GM23338 (cell line): Measurements from ENCODE around the gene FAM20C.

ENCODE experiments used
- CREB1 ChIP-seq: fragments of 250-450 bp; sonication (Bioruptor Pico); IDR thresholded peaks from 2 replicates; pipeline ENCODE4 v1.5.0; 2020; ENCODE audit warnings: low read depth, mild to moderate bottlenecking, moderate library complexity
- EZH2 ChIP-seq: fragments of 200-600 bp; sonication (generic); IDR thresholded peaks from one replicate; pipeline ENCODE4 v1.8.0; 2017; ENCODE audit warnings: antibody characterized with exemption, mild to moderate bottlenecking, low read depth; ENCODE audit not compliant: unreplicated experiment
- JUNB ChIP-seq: IDR thresholded peaks from one replicate; pipeline ENCODE4 v1.6.1; 2016; ENCODE audit warnings: antibody characterized with exemption; ENCODE audit not compliant: unreplicated experiment
- ZNF114 ChIP-seq: fragments of 250-450 bp; sonication (Bioruptor Pico); IDR thresholded peaks from 2 replicates; pipeline ENCODE4 v1.5.0; 2020; ENCODE audit warnings: mild to moderate bottlenecking, moderate library complexity
- TF ChIP-seq, protein P1 (sequence below), 2 experiments: fragments of 200-600 bp in 1 of 2; sonication (generic) in 1 of 2; conservative IDR thresholded peaks; 2 replicates each; pipeline versions ENCODE4 v1.5.1 to v1.6.1; 2016 to 2017; ENCODE audit warnings: antibody characterized with exemption in 2 of 2, low read depth in 2 of 2, mild to moderate bottlenecking in 2 of 2, moderate library complexity in 1 of 2
- TF ChIP-seq, protein P2 (sequence below): IDR thresholded peaks from 2 replicates; pipeline ENCODE4 v1.6.1; 2016; ENCODE audit warnings: antibody characterized with exemption

- TF ChIP-seq ZNF114 (CRISPR knock-in tag) (no peak), JUNB (no peak), EZH2 (no peak), CREB1 (CRISPR knock-in tag) (no peak)
- TF ChIP-seq, protein P1, sequence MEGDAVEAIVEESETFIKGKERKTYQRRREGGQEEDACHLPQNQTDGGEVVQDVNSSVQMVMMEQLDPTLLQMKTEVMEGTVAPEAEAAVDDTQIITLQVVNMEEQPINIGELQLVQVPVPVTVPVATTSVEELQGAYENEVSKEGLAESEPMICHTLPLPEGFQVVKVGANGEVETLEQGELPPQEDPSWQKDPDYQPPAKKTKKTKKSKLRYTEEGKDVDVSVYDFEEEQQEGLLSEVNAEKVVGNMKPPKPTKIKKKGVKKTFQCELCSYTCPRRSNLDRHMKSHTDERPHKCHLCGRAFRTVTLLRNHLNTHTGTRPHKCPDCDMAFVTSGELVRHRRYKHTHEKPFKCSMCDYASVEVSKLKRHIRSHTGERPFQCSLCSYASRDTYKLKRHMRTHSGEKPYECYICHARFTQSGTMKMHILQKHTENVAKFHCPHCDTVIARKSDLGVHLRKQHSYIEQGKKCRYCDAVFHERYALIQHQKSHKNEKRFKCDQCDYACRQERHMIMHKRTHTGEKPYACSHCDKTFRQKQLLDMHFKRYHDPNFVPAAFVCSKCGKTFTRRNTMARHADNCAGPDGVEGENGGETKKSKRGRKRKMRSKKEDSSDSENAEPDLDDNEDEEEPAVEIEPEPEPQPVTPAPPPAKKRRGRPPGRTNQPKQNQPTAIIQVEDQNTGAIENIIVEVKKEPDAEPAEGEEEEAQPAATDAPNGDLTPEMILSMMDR (conservative IDR thresholded peaks at IDR 0.05; ENCODE audit: low read depth in 2 of 2) = no peak
- TF ChIP-seq, protein P2, sequence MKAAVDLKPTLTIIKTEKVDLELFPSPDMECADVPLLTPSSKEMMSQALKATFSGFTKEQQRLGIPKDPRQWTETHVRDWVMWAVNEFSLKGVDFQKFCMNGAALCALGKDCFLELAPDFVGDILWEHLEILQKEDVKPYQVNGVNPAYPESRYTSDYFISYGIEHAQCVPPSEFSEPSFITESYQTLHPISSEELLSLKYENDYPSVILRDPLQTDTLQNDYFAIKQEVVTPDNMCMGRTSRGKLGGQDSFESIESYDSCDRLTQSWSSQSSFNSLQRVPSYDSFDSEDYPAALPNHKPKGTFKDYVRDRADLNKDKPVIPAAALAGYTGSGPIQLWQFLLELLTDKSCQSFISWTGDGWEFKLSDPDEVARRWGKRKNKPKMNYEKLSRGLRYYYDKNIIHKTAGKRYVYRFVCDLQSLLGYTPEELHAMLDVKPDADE = no peak
These were observed 58.2 kb downstream of the FAM20C start for GRCh38 chr7:250523-250922.
